Nephron (organoid): ENCODE measurements around the gene LTO1.

ENCODE experiments used
- H3K27ac Mint-ChIP-seq, 3 experiments: 2 replicates each; pipeline ENCODE4 v1.8.0; 2020; ENCODE audit warnings: mixed read lengths in 3 of 3, mild to moderate bottlenecking in 2 of 3, moderate library complexity in 1 of 3
- H3K27me3 Mint-ChIP-seq: 2 replicates; pipeline ENCODE4 v1.8.0; 2021; ENCODE audit warnings: low read depth, mild to moderate bottlenecking, moderate library complexity, mixed read lengths
- H3K36me3 Mint-ChIP-seq: 2 replicates; pipeline ENCODE4 v1.8.0; 2020; ENCODE audit warnings: low read depth, mixed read lengths
- H3K4me1 Mint-ChIP-seq: 2 replicates; pipeline ENCODE4 v1.8.0; 2020; ENCODE audit warnings: mixed read lengths
- H3K4me3 Mint-ChIP-seq, 3 experiments: 2 replicates each; pipeline ENCODE4 v1.8.0; 2020; ENCODE audit warnings: mild to moderate bottlenecking in 3 of 3, mixed read lengths in 3 of 3, moderate library complexity in 2 of 3
- H3K9me3 Mint-ChIP-seq: 2 replicates; pipeline ENCODE4 v1.8.0; 2020; ENCODE audit warnings: mixed read lengths
- TF ChIP-seq, protein P1 (sequence below), 3 experiments: fragments of 200-600 bp; sonication (generic); IDR thresholded peaks; one replicate each; pipeline ENCODE4 v1.5.0; 2021; ENCODE audit warnings: antibody characterized with exemption in 3 of 3; ENCODE audit not compliant: unreplicated experiment in 3 of 3

LTO1 gene

GRCh38 chr11:69682221-69682620, 7.1 kb upstream of the LTO1 start:
- Mint-ChIP-seq H3K4me3 (no peak overlapping the region), H3K27ac (no peak overlapping the region), H3K27me3 (peaks cover 17% of the 10 kb centered on the region), H3K36me3 (no peaks in the 10 kb centered on the region), H3K4me1 (no peaks in the 10 kb centered on the region), H3K9me3 (no peaks in the 10 kb centered on the region)
- TF ChIP-seq, protein P1, sequence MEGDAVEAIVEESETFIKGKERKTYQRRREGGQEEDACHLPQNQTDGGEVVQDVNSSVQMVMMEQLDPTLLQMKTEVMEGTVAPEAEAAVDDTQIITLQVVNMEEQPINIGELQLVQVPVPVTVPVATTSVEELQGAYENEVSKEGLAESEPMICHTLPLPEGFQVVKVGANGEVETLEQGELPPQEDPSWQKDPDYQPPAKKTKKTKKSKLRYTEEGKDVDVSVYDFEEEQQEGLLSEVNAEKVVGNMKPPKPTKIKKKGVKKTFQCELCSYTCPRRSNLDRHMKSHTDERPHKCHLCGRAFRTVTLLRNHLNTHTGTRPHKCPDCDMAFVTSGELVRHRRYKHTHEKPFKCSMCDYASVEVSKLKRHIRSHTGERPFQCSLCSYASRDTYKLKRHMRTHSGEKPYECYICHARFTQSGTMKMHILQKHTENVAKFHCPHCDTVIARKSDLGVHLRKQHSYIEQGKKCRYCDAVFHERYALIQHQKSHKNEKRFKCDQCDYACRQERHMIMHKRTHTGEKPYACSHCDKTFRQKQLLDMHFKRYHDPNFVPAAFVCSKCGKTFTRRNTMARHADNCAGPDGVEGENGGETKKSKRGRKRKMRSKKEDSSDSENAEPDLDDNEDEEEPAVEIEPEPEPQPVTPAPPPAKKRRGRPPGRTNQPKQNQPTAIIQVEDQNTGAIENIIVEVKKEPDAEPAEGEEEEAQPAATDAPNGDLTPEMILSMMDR (IDR thresholded peaks at IDR 0.05; ENCODE audit: unreplicated experiment in 3 of 3), result no peak

DNA sequence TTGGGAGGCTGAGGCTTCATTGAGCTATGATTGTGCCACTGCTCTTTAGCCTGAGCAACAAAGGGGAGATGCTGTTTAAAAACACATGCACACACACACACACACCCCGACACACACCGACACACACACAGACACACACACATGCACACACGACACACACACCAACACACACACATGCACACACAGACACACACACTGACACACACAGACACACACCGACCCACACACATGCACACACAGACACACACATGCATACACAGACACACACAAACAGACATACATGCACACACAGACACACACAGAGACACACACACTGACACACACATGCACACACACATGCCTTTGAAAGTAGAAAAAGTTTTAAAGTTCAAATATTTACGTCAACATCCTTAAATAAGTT, 5.5 kb upstream of the LTO1 start:
- Mint-ChIP-seq H3K4me3 (no peak overlapping the region), H3K9me3 (no peaks in the 10 kb centered on the region), H3K4me1 (no peaks in the 10 kb centered on the region), H3K27ac (no peak overlapping the region), H3K27me3 (peaks cover 11% of the 10 kb centered on the region), H3K36me3 (no peaks in the 10 kb centered on the region)
- TF ChIP-seq, protein P1 (IDR thresholded peaks at IDR 0.05; ENCODE audit: unreplicated experiment in 3 of 3), result no peak

- Mint-ChIP-seq H3K27me3 (no peaks in the 10 kb centered on the region), H3K4me1 (peaks cover 15% of the 10 kb centered on the region), H3K27ac (no peak overlapping the region), H3K4me3 (no peak overlapping the region), H3K9me3 (no peaks in the 10 kb centered on the region), H3K36me3 (peaks cover 4% of the 10 kb centered on the region)
- TF ChIP-seq, protein P1 (IDR thresholded peaks at IDR 0.05; ENCODE audit: unreplicated experiment in 3 of 3), result no peak
These were observed 2.6 kb upstream of the LTO1 start for GRCh38 chr11:69677749-69678148.

- Mint-ChIP-seq H3K4me1 (peaks cover 21% of the 10 kb centered on the region), H3K27me3 (no peaks in the 10 kb centered on the region), H3K9me3 (no peaks in the 10 kb centered on the region), H3K36me3 (peaks cover 12% of the 10 kb centered on the region), H3K4me3 (peak overlapping the region; percentile 95 to 98 (median 97)), H3K27ac (no peak overlapping the region)
- TF ChIP-seq, protein P1 (IDR thresholded peaks at IDR 0.05; ENCODE audit: unreplicated experiment in 3 of 3), result no peak
These were observed 777 bp downstream of the LTO1 start for GRCh38 chr11:69674267-69674885.

GRCh38 chr11:69671734-69672465, 3.3 kb downstream of the LTO1 start:
- Mint-ChIP-seq H3K4me3 (peak overlapping the region; percentile 46 to 74 (median 66)), H3K9me3 (no peaks in the 10 kb centered on the region), H3K27ac (no peak overlapping the region), H3K27me3 (no peaks in the 10 kb centered on the region), H3K4me1 (peaks cover 21% of the 10 kb centered on the region), H3K36me3 (peaks cover 23% of the 10 kb centered on the region)
- TF ChIP-seq, protein P1 (IDR thresholded peaks at IDR 0.05; ENCODE audit: unreplicated experiment in 3 of 3), result no peak
